Brain microvascular endothelial cell (primary cell): ENCODE results near the gene IL20.

Experiments
- DNase-seq: peaks from one replicate; pipeline ENCODE4 v3.0.0-alpha.2; 2020
- H3K27ac ChIP-seq: fragments of 250-450 bp; sonication (Bioruptor Pico); 2 replicates; pipeline ENCODE4 v1.5.1; 2020; ENCODE audit warnings: mild to moderate bottlenecking, moderate library complexity
- H3K27me3 ChIP-seq: fragments of 250-450 bp; sonication (Bioruptor Pico); replicated peaks from 2 replicates; pipeline ENCODE4 v1.5.1; 2020; ENCODE audit warnings: mild to moderate bottlenecking
- H3K36me3 ChIP-seq: fragments of 250-450 bp; sonication (Bioruptor Pico); replicated peaks from 2 replicates; pipeline ENCODE4 v1.5.1; 2020; ENCODE audit warnings: mild to moderate bottlenecking
- H3K4me3 ChIP-seq: 2 replicates; pipeline ENCODE4 v1.5.1; 2011; ENCODE audit warnings: low read depth, mild to moderate bottlenecking, control low read depth, low read length, moderate library complexity
- in situ Hi-C: cut with HindIII; loops from 2 replicates; pipeline ENCODE4 v1.10.0; 2017; ENCODE audit warnings: low sequenced_read_pairs, low pct_ligation_motif_present
- TF ChIP-seq, protein P1 (sequence below): IDR thresholded peaks from 2 replicates; pipeline ENCODE4 v1.5.1; 2011; ENCODE audit warnings: low read depth, mild to moderate bottlenecking, moderate library complexity, low read length, control low read depth, inconsistent platforms; ENCODE audit errors: missing control alignments

The IL20 gene

DNA sequence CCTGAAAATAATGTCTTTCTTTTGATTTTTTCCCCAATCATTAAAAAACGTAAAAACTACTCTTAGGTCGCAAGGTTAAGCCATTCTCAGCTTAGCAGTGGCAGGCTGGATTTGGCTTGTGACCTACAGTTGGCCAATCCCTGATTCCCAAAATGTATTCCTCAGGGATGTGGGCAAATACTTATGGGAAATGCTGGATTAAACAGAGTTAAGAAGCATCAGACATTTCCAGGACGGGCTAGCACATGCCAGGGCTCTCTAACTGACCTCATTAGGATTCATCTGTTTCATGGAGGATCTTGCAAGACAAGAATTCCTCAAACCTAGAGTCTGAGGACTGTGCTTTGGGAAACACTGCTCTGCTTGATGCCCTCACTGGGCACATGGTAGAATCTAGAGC lies 30.8 kb downstream of the IL20 start:
- Histone ChIP-seq H3K36me3 (no peaks in the 10 kb centered on the region), H3K4me3 (no peak overlapping the region), H3K27me3 (no peaks in the 10 kb centered on the region), H3K27ac (no peak overlapping the region)
- in situ Hi-C loops = no loop called here
- no peak for DNase-seq
- TF ChIP-seq, protein P1, sequence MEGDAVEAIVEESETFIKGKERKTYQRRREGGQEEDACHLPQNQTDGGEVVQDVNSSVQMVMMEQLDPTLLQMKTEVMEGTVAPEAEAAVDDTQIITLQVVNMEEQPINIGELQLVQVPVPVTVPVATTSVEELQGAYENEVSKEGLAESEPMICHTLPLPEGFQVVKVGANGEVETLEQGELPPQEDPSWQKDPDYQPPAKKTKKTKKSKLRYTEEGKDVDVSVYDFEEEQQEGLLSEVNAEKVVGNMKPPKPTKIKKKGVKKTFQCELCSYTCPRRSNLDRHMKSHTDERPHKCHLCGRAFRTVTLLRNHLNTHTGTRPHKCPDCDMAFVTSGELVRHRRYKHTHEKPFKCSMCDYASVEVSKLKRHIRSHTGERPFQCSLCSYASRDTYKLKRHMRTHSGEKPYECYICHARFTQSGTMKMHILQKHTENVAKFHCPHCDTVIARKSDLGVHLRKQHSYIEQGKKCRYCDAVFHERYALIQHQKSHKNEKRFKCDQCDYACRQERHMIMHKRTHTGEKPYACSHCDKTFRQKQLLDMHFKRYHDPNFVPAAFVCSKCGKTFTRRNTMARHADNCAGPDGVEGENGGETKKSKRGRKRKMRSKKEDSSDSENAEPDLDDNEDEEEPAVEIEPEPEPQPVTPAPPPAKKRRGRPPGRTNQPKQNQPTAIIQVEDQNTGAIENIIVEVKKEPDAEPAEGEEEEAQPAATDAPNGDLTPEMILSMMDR = no peak

GRCh38 chr1:206897175-206897574 lies 31.8 kb downstream of the IL20 start, which contains the start of gene IL24:
Gene IL24 (plus strand): TSS chr1:206897443. CDS start chr1:206897833, 390 bp downstream.
- TF ChIP-seq, protein P1 = no peak
- in situ Hi-C loops = no loop called here
- no peak within 1 kb of the TSS for H3K4me3 ChIP-seq
- no peak for DNase-seq
- H3K36me3 ChIP-seq = no peaks in the 10 kb centered on the region
- H3K27ac ChIP-seq = no peak within 1 kb of the TSS
- no peaks in the 10 kb centered on the region for H3K27me3 ChIP-seq

DNA sequence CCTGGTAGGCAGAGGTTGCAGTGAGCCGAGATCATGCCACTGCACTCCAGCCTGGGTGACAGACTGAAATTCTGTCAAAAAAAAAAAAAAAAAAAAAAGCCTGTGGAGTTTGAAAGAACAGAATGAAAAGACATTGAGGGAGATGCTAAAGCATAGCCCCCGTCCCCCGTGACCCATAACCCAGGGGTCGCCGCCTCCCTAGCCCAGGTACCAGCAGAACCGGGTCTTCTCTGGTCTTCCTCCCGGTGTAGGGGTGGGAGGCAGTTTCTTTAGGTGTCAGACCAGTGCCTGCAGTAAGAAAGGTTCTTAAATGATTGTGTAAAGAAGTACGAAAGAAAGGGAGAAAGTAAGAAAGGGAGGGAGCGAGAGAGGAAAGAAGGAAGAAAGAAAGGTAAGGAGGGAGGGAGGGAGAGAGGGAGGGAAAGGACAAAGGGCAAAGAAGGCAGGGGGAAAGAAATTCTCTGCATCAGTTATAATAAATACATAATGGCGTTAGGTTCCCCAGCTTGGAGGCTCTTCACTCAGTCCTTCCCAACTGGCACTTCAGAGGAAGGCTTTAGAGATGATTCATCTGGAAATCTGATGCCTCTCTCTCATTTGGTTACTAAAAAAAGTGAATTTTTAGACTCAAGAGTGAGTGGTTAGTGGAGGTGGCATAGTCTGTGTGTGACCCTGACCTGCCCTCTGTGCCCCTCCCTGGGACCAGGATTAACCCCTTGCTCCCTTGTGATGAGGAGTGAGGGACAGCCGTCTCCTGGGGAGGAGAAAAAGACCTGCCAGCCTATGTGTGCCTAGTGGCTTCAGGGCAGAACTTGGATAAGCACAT lies 32.9 kb downstream of the IL20 start:
- H3K27ac ChIP-seq = no peak overlapping the region
- H3K36me3 ChIP-seq = no peaks in the 10 kb centered on the region
- no peaks in the 10 kb centered on the region for H3K27me3 ChIP-seq
- H3K4me3 ChIP-seq = no peak overlapping the region
- peak; percentile 28 for DNase-seq
- TF ChIP-seq, protein P1 = no peak
- in situ Hi-C loops = no loop called here

GRCh38 chr1:206898915-206899431 lies 33.5 kb downstream of the IL20 start:
- H3K27me3 ChIP-seq = no peaks in the 10 kb centered on the region
- TF ChIP-seq, protein P1 = no peak
- H3K36me3 ChIP-seq = no peaks in the 10 kb centered on the region
- in situ Hi-C loops = no loop called here
- no peak overlapping the region for H3K4me3 ChIP-seq
- H3K27ac ChIP-seq = no peak overlapping the region
- no peak for DNase-seq

DNA sequence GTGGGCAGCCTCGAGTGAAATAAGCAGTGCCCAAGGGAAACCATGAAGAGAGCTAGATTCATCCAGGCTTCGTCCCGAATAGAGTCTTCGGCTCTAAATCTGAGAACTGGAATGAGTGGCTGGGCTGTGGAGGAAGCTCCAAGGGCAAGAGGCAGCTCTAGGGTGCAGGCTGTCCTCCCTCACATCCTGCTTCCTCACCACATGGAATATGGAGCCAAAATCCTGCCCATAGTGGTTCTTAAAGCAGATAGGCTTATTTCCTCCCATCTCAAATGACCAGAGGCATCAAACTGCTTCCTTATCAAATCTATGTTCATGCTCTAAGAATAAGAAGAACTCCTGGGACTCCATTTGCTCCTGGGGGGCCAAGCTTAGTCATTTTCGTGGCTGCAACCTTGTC lies 34.3 kb downstream of the IL20 start:
- no peaks in the 10 kb centered on the region for H3K27me3 ChIP-seq
- H3K4me3 ChIP-seq = no peak overlapping the region
- no peak overlapping the region for H3K27ac ChIP-seq
- TF ChIP-seq, protein P1 = no peak
- no peak for DNase-seq
- in situ Hi-C loops = no loop called here
- no peaks in the 10 kb centered on the region for H3K36me3 ChIP-seq
